Breast epithelium (tissue), 4 donors: Measurements from ENCODE around the gene MS4A14. TPM values are rescaled to one million over a fixed set of nuclear protein-coding genes. Genes with fewer than 3 reads are reported as not detected.
"Not testable (repeated sequence)": the region's sequence is repeated elsewhere in the genome, so short reads cannot be mapped to it uniquely, and the experiment has no call there.

ENCODE experiments used
- DNase-seq, 2 donors: peaks; one replicate each; pipeline ENCODE4 v3.0.0-alpha.2; 2019; ENCODE audit warnings: low spot score in 2 of 2
- H3K27ac ChIP-seq, 2 donors: fragments of 200-600 bp; sonication (generic) in 1 of 2; one replicate each; pipeline ENCODE4 v1.5.1; 2016 to 2019; ENCODE audit warnings: mild to moderate bottlenecking in 1 of 2
- H3K27me3 ChIP-seq, 2 donors: fragments of 200-600 bp; sonication (generic) in 1 of 2; one replicate each; pipeline versions ENCODE4 v1.5.1 to v1.6.0; 2017 to 2019; ENCODE audit warnings: control low read depth in 1 of 2, mild to moderate bottlenecking in 1 of 2
- H3K36me3 ChIP-seq: fragments of 200-600 bp; one replicate; pipeline ENCODE4 v1.5.1; 2019
- H3K4me1 ChIP-seq, 2 donors: fragments of 200-600 bp; sonication (generic); one replicate each; pipeline ENCODE4 v1.5.1; 2016 to 2019; ENCODE audit warnings: control low read depth in 1 of 2
- H3K4me3 ChIP-seq, 3 donors: fragments of 200-600 bp; sonication (generic); 1 replicate in 2 of 3; 2 replicates in 1 of 3; pipeline ENCODE4 v1.5.1; 2016 to 2019; ENCODE audit warnings: mild to moderate bottlenecking in 3 of 3, moderate library complexity in 2 of 3
- H3K9me3 ChIP-seq, 2 donors: fragments of 200-600 bp; sonication (generic) in 1 of 2; one replicate each; pipeline ENCODE4 v1.5.1; 2016 to 2019; ENCODE audit warnings: control low read depth in 1 of 2
- POLR2A ChIP-seq: fragments of 450-650 bp; IDR thresholded peaks from one replicate; pipeline ENCODE4 v1.6.1; 2016; ENCODE audit warnings: antibody characterized with exemption, mild to moderate bottlenecking, moderate library complexity
- POLR2AphosphoS5 ChIP-seq, 3 donors: sonication (generic); formaldehyde crosslinking; IDR thresholded peaks; one replicate each; pipeline ENCODE4 v1.6.1; 2017; ENCODE audit warnings: antibody characterized with exemption in 3 of 3
- intact Hi-C: fragments of 100-400 bp; cut with DNase I; formaldehyde crosslinking; loops from one replicate; pipeline ENCODE4 v1.15.1; 2023; ENCODE audit warnings: low total_unique reads
- total RNA-seq, 3 donors: library from RNA; depleted of rRNA; stranded (reverse); fragments of >200 nt; gene quantifications; one replicate each; pipeline ENCODE4 v1.1.0, GENCODE V29; 2016
- TF ChIP-seq, protein P1 (sequence below), 3 donors: fragments of 450-650 bp; IDR thresholded peaks; one replicate each; pipeline ENCODE4 v1.5.1; 2016 to 2017; ENCODE audit warnings: antibody characterized with exemption in 3 of 3, mild to moderate bottlenecking in 3 of 3, moderate library complexity in 3 of 3

Gene MS4A14
- total RNA-seq, 3 donors from 2014 or later = 2.3 to 6.7 (median 2.5) TPM

DNA sequence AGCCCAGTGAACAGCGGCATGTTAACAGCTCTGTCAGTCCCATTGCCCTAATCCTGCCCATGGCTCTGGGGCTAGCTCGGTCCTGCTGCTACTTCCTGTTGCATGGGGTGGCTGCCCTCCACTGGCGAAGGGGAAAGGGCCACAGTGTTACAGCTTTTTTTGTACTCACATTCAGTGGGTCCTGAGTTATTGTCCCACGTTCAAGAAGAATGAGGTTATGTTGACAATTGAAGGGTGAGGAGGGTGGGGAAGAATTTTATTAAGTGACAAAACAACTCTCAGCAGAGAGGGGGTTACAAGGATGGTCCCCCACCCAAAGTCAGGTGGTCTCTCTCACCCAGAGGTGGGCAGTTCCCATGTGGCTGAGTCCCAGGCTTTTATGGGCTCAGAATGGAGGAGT lies 35.6 kb upstream of the MS4A14 start:
- no peak overlapping the region for H3K27ac ChIP-seq
- peaks cover 0 to 14% of the 10 kb centered on the region in 2 donors for H3K9me3 ChIP-seq
- intact Hi-C loops = no loop called here
- no peak for DNase-seq
- H3K4me3 ChIP-seq = no peak overlapping the region
- no peak for TF ChIP-seq POLR2A
- TF ChIP-seq, protein P1, sequence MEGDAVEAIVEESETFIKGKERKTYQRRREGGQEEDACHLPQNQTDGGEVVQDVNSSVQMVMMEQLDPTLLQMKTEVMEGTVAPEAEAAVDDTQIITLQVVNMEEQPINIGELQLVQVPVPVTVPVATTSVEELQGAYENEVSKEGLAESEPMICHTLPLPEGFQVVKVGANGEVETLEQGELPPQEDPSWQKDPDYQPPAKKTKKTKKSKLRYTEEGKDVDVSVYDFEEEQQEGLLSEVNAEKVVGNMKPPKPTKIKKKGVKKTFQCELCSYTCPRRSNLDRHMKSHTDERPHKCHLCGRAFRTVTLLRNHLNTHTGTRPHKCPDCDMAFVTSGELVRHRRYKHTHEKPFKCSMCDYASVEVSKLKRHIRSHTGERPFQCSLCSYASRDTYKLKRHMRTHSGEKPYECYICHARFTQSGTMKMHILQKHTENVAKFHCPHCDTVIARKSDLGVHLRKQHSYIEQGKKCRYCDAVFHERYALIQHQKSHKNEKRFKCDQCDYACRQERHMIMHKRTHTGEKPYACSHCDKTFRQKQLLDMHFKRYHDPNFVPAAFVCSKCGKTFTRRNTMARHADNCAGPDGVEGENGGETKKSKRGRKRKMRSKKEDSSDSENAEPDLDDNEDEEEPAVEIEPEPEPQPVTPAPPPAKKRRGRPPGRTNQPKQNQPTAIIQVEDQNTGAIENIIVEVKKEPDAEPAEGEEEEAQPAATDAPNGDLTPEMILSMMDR (IDR thresholded peaks at IDR 0.05) = no peak
- TF ChIP-seq POLR2AphosphoS5 (IDR thresholded peaks at IDR 0.05) = no peak
- no peaks in the 10 kb centered on the region for H3K36me3 ChIP-seq
- no peaks in the 10 kb centered on the region for H3K27me3 ChIP-seq
- no peaks in the 10 kb centered on the region for H3K4me1 ChIP-seq

DNA sequence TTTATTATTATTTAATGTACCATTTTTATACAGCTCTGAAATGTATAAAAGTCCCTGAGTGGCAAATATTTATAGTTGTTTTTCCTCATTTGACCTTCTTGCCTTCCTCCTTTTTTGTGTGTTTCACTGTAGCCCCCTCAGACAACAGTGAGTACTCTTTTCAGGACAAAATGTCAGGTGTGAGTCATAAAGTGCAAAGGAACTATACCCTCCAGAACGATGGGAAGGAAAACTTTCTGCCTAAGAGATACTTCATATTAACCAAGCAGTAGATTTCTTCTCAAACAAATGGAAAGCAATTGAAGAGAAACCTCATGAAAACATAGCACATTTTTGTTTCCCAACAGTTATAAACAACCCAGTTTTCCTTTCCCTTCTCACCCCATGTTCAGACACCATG lies 34.0 kb upstream of the MS4A14 start:
- no peak overlapping the region for H3K4me3 ChIP-seq

DNA sequence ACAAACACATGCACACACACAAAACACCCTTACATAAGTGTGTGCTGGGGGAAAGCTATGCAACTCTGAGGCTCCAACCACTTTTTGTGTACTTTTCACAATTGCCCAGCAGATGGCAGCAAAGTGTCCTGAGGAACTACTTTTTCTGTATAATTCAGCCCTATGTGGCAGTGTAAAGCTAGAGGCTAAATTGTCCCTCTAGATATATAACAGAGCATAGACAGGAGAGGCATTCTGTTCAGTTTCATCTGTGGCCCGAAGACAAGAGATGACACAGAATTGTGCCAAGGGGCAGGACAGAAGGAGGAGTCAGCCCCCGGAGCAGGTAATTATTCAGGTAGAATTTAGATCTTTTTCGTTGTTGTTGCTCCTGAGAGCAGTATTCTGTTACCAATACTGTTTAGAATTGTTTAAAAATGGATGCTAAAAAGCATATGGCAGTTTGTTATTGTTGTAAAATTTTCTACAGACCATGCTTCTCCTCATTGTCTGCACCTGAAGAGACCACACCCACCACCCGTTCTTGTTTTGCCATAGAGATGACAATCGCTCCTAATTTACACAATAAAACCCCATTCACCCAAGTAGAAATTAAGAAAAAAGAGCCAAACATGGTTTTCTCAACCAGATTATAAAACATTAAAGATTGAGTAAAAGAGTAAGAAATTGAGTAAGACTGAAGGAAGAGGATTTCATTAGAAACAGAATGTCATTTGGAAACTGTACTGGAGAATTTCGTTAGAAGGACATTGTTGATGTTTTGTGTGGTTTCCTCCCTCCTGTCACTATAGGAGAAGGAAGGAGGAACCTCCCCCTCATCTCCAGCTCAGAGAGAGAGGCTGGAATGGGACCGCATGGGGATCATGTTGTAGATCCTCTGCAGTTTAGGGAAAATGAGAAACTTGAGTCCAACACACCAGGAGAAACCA lies 32.5 kb upstream of the MS4A14 start:
- peak in 1 of 2 donors; percentile 38 for DNase-seq
- H3K36me3 ChIP-seq = no peaks in the 10 kb centered on the region
- H3K27ac ChIP-seq = peak overlapping the region in 1 of 2 donors; percentile 22
- intact Hi-C loops = no loop called here
- no peaks in the 10 kb centered on the region for H3K4me1 ChIP-seq
- TF ChIP-seq, protein P1 (IDR thresholded peaks at IDR 0.05) = peak in 2 of 3 donors; percentile 63 to 68
- TF ChIP-seq POLR2A = no peak
- TF ChIP-seq POLR2AphosphoS5 (IDR thresholded peaks at IDR 0.05) = no peak
- H3K27me3 ChIP-seq = no peaks in the 10 kb centered on the region
- peaks cover 0 to 14% of the 10 kb centered on the region in 2 donors for H3K9me3 ChIP-seq
- H3K4me3 ChIP-seq = no peak overlapping the region

More for the DNA sequence above, 34.0 kb upstream of the MS4A14 start:
- H3K9me3 ChIP-seq = peaks cover 0 to 14% of the 10 kb centered on the region in 2 donors
- no peak overlapping the region for H3K27ac ChIP-seq
- H3K27me3 ChIP-seq = no peaks in the 10 kb centered on the region
- TF ChIP-seq, protein P1 (IDR thresholded peaks at IDR 0.05) = no peak
- TF ChIP-seq POLR2AphosphoS5 (IDR thresholded peaks at IDR 0.05) (no peak), POLR2A (no peak)
- no peak for DNase-seq
- no peaks in the 10 kb centered on the region for H3K4me1 ChIP-seq
- H3K36me3 ChIP-seq = no peaks in the 10 kb centered on the region
- intact Hi-C loops = no loop called here

DNA sequence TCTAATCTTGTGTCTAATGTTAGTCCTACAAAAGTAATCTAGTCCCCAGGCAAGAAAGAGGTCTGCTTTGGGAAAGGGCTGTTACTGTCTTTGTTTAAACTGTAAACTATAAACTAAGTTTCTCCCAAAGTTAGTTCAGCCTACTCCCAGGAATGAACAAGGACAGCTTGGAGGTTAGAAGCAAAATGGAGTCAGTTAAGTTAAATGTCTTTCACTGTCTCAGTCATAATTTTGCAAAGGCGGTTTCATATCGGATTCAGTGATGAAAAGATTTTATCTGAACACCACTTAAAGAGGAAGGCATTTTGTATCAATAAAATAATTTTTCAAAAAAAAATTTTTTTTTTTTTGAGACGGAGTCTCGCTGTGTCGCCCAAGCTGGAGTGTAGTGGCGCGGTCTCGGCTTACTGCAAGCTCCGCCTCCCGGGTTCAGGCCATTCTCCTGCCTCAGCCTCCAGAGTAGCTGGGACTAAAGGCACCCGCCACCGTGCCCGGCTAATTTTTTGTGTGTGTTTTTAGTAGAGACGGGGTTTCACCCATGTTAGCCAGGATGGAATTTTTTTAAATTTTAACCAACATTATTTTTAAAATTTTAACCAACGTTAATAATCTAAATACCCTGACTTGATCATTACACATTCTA lies 29.9 kb upstream of the MS4A14 start:
- H3K4me1 ChIP-seq, intact Hi-C loops, H3K36me3 ChIP-seq, DNase-seq, H3K9me3 ChIP-seq, H3K27ac ChIP-seq, H3K4me3 ChIP-seq, H3K27me3 ChIP-seq: not testable (repeated sequence)

DNA sequence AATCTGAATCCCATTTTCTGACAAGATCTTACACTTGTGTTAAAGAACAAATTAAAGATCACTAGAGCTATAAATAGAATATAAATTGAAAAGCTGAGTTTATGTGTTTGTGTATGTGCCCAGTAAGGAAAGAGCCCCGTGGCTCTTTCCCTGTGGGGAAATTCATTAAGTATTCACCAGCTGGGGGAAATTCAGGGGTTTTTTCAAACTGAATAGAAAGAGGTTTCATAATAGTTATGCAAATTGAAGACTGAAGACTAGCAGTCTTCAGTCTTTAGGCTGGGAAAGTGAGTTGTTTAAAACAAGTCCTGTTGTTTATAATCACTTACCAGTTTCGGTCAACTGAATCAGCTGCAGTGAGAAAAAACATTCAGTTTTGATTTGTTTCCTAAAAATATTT lies 29.2 kb upstream of the MS4A14 start:
- H3K27ac ChIP-seq = no peak overlapping the region
- TF ChIP-seq POLR2AphosphoS5 (IDR thresholded peaks at IDR 0.05) = no peak
- H3K4me3 ChIP-seq = no peak overlapping the region
- no peaks in the 10 kb centered on the region for H3K4me1 ChIP-seq
- H3K27me3 ChIP-seq = no peaks in the 10 kb centered on the region
- intact Hi-C loops = no loop called here
- H3K36me3 ChIP-seq = no peaks in the 10 kb centered on the region
- DNase-seq = no peak
- H3K9me3 ChIP-seq = no peaks in the 10 kb centered on the region

DNA sequence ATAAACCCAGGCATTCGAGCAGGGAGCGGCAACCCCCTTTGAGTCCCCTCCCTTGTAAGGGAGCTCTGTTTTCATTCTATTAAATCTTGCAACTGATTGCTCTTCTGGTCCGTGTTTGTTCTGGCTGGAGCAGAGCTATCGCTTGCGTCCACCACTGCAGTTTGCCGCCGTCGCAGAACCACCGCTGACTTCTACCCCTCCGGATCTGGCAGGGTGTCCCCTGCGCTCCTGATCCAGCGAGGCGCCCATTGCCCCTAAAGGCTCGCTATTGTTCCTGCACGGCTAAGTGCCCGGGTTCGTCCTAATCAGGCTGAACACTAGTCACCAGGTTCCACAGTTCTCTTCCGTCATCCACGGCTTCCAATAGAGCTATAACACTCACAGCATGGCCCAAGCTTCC lies 28.4 kb upstream of the MS4A14 start:
- Histone ChIP-seq H3K36me3 (no peaks in the 10 kb centered on the region), H3K9me3 (no peaks in the 10 kb centered on the region), H3K4me3 (no peak overlapping the region), H3K4me1 (no peaks in the 10 kb centered on the region), H3K27ac (no peak overlapping the region), H3K27me3 (no peaks in the 10 kb centered on the region)
- intact Hi-C loops = no loop called here
- TF ChIP-seq POLR2AphosphoS5 (IDR thresholded peaks at IDR 0.05) = no peak
- TF ChIP-seq, protein P1 (IDR thresholded peaks at IDR 0.05) = no peak
- no peak for DNase-seq
